Heart left ventricle (tissue), 13 donors: ENCODE measurements around the gene OBP2A.

ENCODE experiments used
- POLR2A ChIP-seq, 2 donors: fragments of 450-650 bp; IDR thresholded peaks; one replicate each; pipeline ENCODE4 v1.6.1; 2017; ENCODE audit warnings: antibody characterized with exemption in 2 of 2, mild to moderate bottlenecking in 2 of 2, moderate library complexity in 2 of 2
- TF ChIP-seq, protein P1 (sequence below), 12 donors: fragments of 200-600 bp; sonication (generic) in 4 of 12; IDR thresholded peaks; one replicate each; pipeline versions ENCODE4 v1.5.0 to v1.8.0; 2018 to 2022; ENCODE audit warnings: antibody characterized with exemption in 12 of 12, mild to moderate bottlenecking in 5 of 12
- donor health status: ischemic (EF 13 %, LVEDD 7.1; RV severe dilation, severe dysfunction).
- donor health status: DM: no; HTN: yes; CAD: no.
- donor health status: DM: no; HTN: no; CAD: no.
- donor health status: ischemic (EF 25% LVEDD 6.9; RV normal size, moderate dysfunction).
- donor health status: ischemic (EF 25% LVEDD 5.7; RV mildly dilated, moderate dysfunction).
- donor health status: ischemic (EF 35%, LVEDD 5.7; RV mildly dilated, moderate dysfunction).
- donor health status: nonischemic (EF 11% LVEDD 7.7; RV severe dilation, severe dysfunction).
- donor health status: DM: yes; HTN: yes; CAD: no.
- donor health status: PGD.
- donor health status: ischemic (EF 29% LVEDD 5.4; RV normal size, mild dysfunction).
- donor health status: nonischemic (EF 23%, LVEDD 6.1; RV moderate dilation, normal function).

DNA sequence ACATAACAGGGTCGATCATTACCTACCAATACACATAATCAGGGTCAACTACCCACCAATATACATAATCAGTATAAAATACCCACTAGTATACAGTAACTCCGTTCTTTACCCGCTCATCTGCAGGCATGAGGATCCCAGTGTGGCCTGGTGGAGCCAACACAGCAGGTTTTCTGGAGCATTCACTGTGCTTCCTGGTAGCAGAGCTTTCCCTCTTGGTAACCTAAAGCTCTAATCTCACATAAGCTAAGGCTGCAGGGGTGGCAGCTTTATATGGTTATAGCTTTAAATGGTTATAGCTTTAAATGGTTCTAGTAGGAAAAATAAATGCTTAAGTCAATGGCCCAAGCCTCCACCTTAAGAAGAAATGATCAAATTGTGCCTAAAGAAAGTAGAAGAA, 12.8 kb upstream of the OBP2A start:
- TF ChIP-seq, protein P1, sequence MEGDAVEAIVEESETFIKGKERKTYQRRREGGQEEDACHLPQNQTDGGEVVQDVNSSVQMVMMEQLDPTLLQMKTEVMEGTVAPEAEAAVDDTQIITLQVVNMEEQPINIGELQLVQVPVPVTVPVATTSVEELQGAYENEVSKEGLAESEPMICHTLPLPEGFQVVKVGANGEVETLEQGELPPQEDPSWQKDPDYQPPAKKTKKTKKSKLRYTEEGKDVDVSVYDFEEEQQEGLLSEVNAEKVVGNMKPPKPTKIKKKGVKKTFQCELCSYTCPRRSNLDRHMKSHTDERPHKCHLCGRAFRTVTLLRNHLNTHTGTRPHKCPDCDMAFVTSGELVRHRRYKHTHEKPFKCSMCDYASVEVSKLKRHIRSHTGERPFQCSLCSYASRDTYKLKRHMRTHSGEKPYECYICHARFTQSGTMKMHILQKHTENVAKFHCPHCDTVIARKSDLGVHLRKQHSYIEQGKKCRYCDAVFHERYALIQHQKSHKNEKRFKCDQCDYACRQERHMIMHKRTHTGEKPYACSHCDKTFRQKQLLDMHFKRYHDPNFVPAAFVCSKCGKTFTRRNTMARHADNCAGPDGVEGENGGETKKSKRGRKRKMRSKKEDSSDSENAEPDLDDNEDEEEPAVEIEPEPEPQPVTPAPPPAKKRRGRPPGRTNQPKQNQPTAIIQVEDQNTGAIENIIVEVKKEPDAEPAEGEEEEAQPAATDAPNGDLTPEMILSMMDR (IDR thresholded peaks at IDR 0.05): no peak
- no peak for TF ChIP-seq POLR2A (IDR thresholded peaks at IDR 0.05)
